Measurements from ENCODE around the gene RHBDD1. TPM values are rescaled to one million over a fixed set of nuclear protein-coding genes. Genes with fewer than 3 reads are reported as not detected.

RHBDD1 gene
- total and polyA plus RNA-seq, 4 donors, result 8.5 to 45.8 (median 16.1) TPM

DNA sequence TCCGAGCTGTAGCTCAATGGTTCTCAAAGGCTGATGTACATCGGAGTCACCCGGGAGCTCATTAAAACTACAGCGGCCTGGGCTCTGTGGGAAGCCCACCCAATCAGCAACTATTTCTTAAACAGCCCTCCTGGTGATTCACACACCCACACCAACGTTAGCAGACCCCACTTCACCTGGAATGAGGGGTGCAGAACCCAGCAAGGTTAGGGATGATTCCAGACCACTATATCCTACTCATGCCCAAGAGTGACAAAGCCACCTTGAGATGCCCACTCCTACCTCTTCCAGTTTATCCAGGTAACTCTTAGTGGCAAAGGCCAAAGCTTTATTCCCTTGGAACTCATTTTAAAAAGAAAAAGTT is 149.7 kb downstream of the RHBDD1 start:
- DNase-seq (ENCODE audit: low spot score), result no peak
- TF ChIP-seq REST (IDR thresholded peaks at IDR 0.05), result no peak
- no peak for TF ChIP-seq JUND (IDR thresholded peaks at IDR 0.05)
- TF ChIP-seq, protein P1, sequence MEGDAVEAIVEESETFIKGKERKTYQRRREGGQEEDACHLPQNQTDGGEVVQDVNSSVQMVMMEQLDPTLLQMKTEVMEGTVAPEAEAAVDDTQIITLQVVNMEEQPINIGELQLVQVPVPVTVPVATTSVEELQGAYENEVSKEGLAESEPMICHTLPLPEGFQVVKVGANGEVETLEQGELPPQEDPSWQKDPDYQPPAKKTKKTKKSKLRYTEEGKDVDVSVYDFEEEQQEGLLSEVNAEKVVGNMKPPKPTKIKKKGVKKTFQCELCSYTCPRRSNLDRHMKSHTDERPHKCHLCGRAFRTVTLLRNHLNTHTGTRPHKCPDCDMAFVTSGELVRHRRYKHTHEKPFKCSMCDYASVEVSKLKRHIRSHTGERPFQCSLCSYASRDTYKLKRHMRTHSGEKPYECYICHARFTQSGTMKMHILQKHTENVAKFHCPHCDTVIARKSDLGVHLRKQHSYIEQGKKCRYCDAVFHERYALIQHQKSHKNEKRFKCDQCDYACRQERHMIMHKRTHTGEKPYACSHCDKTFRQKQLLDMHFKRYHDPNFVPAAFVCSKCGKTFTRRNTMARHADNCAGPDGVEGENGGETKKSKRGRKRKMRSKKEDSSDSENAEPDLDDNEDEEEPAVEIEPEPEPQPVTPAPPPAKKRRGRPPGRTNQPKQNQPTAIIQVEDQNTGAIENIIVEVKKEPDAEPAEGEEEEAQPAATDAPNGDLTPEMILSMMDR (IDR thresholded peaks at IDR 0.05; ENCODE audit: low read depth, low read length, missing input control), result no peak
- no peak for TF ChIP-seq MAX (IDR thresholded peaks at IDR 0.05)
- no peak for TF ChIP-seq HNF4G (IDR thresholded peaks at IDR 0.05)
- TF ChIP-seq, protein P2, sequence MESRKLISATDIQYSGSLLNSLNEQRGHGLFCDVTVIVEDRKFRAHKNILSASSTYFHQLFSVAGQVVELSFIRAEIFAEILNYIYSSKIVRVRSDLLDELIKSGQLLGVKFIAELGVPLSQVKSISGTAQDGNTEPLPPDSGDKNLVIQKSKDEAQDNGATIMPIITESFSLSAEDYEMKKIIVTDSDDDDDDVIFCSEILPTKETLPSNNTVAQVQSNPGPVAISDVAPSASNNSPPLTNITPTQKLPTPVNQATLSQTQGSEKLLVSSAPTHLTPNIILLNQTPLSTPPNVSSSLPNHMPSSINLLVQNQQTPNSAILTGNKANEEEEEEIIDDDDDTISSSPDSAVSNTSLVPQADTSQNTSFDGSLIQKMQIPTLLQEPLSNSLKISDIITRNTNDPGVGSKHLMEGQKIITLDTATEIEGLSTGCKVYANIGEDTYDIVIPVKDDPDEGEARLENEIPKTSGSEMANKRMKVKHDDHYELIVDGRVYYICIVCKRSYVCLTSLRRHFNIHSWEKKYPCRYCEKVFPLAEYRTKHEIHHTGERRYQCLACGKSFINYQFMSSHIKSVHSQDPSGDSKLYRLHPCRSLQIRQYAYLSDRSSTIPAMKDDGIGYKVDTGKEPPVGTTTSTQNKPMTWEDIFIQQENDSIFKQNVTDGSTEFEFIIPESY (IDR thresholded peaks at IDR 0.05), result no peak
- TF ChIP-seq RAD21 (IDR thresholded peaks at IDR 0.05), result no peak
- no peak for TF ChIP-seq GABPA (IDR thresholded peaks at IDR 0.05 in 1 of 2, conservative IDR thresholded peaks at IDR 0.05 in 1 of 2)
- no peak for TF ChIP-seq TAF1 (conservative IDR thresholded peaks at IDR 0.05)
- TF ChIP-seq ATF3 (IDR thresholded peaks at IDR 0.05), result no peak
- no peak for TF ChIP-seq FOXA1 (IDR thresholded peaks at IDR 0.05)
- no peak for TF ChIP-seq FOXA2 (IDR thresholded peaks at IDR 0.05)
- TF ChIP-seq SP1 (IDR thresholded peaks at IDR 0.05), result no peak
- TF ChIP-seq YY1 (IDR thresholded peaks at IDR 0.05), result no peak
- no peak overlapping the region for H3K27ac ChIP-seq (ENCODE audit: low read depth in 1 of 2, low read length in 2 of 2)
- H3K4me3 ChIP-seq (ENCODE audit: low read depth in 1 of 3, low read length in 3 of 3), result no peak overlapping the region
- peaks cover 0 to 2% (median 0%) of the 10 kb centered on the region in 4 donors for H3K36me3 ChIP-seq (ENCODE audit: control insufficient read depth in 4 of 4, insufficient read depth in 3 of 4, low read depth in 1 of 4, low read length in 3 of 4)
- H3K9ac ChIP-seq (ENCODE audit: low read depth in 1 of 2, low read length in 2 of 2), result no peak overlapping the region
- no peaks in the 10 kb centered on the region for H3K9me3 ChIP-seq (ENCODE audit: control insufficient read depth in 4 of 4, low read length in 3 of 4)
- WGBS, result 27% methylated on average over 5 of the region's 5 CpGs
- H3K27me3 ChIP-seq (ENCODE audit: control insufficient read depth in 4 of 4, insufficient read depth in 4 of 4, low read length in 3 of 4), result no peaks in the 10 kb centered on the region
- H3K4me1 ChIP-seq (ENCODE audit: control insufficient read depth in 4 of 4, insufficient read depth in 4 of 4, low read length in 3 of 4), result peaks cover 0 to 8% (median 4%) of the 10 kb centered on the region in 4 donors

DNA sequence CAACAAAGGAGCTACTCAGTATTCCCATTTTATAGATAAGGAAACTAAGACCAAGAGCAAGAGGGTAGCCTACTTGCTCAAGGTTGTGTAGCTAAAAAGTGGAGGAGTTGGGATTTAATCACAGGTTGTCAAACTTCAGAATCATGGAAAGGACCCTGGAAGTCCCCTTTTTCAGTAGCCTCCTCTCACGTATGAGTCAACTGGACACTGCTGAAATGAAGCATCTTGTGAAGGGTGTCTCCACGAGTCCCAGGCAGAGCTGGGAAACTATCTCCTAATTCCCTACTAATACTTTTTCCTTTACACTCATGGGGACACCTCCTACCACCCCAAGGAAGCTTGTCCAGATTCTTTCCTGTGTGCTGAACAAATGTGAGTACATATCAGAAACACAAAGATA is 155.8 kb downstream of the RHBDD1 start:
- WGBS, result 91% methylated on average over 2 of the region's 2 CpGs
- Histone ChIP-seq H3K4me3 (ENCODE audit: low read depth in 1 of 3, low read length in 3 of 3) (no peak overlapping the region), H3K9ac (ENCODE audit: low read depth in 1 of 2, low read length in 2 of 2) (no peak overlapping the region), H3K9me3 (ENCODE audit: control insufficient read depth in 4 of 4, low read length in 3 of 4) (no peaks in the 10 kb centered on the region), H3K4me1 (ENCODE audit: control insufficient read depth in 4 of 4, insufficient read depth in 4 of 4, low read length in 3 of 4) (no peaks in the 10 kb centered on the region), H3K36me3 (ENCODE audit: control insufficient read depth in 4 of 4, insufficient read depth in 3 of 4, low read depth in 1 of 4, low read length in 3 of 4) (peaks cover 0 to 2% (median 0%) of the 10 kb centered on the region in 4 donors), H3K27me3 (ENCODE audit: control insufficient read depth in 4 of 4, insufficient read depth in 4 of 4, low read length in 3 of 4) (no peaks in the 10 kb centered on the region), H3K27ac (ENCODE audit: low read depth in 1 of 2, low read length in 2 of 2) (no peak overlapping the region)
- DNase-seq (ENCODE audit: low spot score), result no peak
- TF ChIP-seq RXRA (IDR thresholded peaks at IDR 0.05) (no peak), NR2F2 (IDR thresholded peaks at IDR 0.05) (no peak), REST (IDR thresholded peaks at IDR 0.05) (no peak), YY1 (IDR thresholded peaks at IDR 0.05) (no peak), RAD21 (IDR thresholded peaks at IDR 0.05) (no peak), MAX (IDR thresholded peaks at IDR 0.05) (no peak)
- TF ChIP-seq, protein P2 (IDR thresholded peaks at IDR 0.05), result no peak

Measured in liver (tissue), 9 donors.